HFFc6 (cell line): Measurements from ENCODE around the gene ATP13A3. TPM values are rescaled to one million over a fixed set of nuclear protein-coding genes. Genes with fewer than 3 reads are reported as not detected.

Source experiments
- DNase-seq: peaks from one replicate; pipeline ENCODE4 v3.0.0-alpha.2; 2018
- H3K27ac Mint-ChIP-seq: 2 replicates; pipeline ENCODE4 v1.8.0; 2020; ENCODE audit warnings: mild to moderate bottlenecking, mixed read lengths
- H3K27me3 Mint-ChIP-seq: 2 replicates; pipeline ENCODE4 v1.8.0; 2021; ENCODE audit warnings: mild to moderate bottlenecking, moderate library complexity, mixed read lengths; ENCODE audit not compliant: insufficient read depth
- H3K36me3 Mint-ChIP-seq: 2 replicates; pipeline ENCODE4 v1.8.0; 2021; ENCODE audit warnings: low read depth, mixed read lengths
- H3K4me1 Mint-ChIP-seq: 2 replicates; pipeline ENCODE4 v1.8.0; 2020; ENCODE audit warnings: low read depth, mixed read lengths
- H3K4me3 Mint-ChIP-seq: 2 replicates; pipeline ENCODE4 v1.8.0; 2020; ENCODE audit warnings: mild to moderate bottlenecking, moderate library complexity, mixed read lengths
- H3K9me3 Mint-ChIP-seq: 2 replicates; pipeline ENCODE4 v1.8.0; 2020; ENCODE audit warnings: mild to moderate bottlenecking, mixed read lengths
- CTCF ChIP-seq: fragments of 200-600 bp; sonication (generic); IDR thresholded peaks from 2 replicates; pipeline ENCODE4 v1.5.0; 2021; ENCODE audit warnings: antibody characterized with exemption, mild to moderate bottlenecking
- total RNA-seq, 6 experiments: library from RNA; stranded (reverse); fragmentation: NEBNext Ultra II Directional; extraction: Animal tissue kit (Norgen Biotek cat#: 25700); gene quantifications; 2 replicates in 1 of 6; 3 replicates in 5 of 6; pipeline ENCODE4 v1.2.3, GENCODE V29; 2021

ATP13A3 gene
- total RNA-seq, 6 experiments from 2014 or later = 114 to 123 (median 117) TPM

- Mint-ChIP-seq H3K27me3 (peaks cover 12% of the 10 kb centered on the region), H3K4me3 (no peak overlapping the region), H3K9me3 (no peaks in the 10 kb centered on the region), H3K36me3 (peaks cover 14% of the 10 kb centered on the region), H3K4me1 (peaks cover 19% of the 10 kb centered on the region), H3K27ac (no peak overlapping the region)
- no peak for TF ChIP-seq CTCF
- DNase-seq = no peak
Measured at GRCh38 chr3:194401346-194401745, 85.5 kb downstream of the ATP13A3 start.

GRCh38 chr3:194399874-194400411 is 86.9 kb downstream of the ATP13A3 start:
- Mint-ChIP-seq H3K4me3 (no peak overlapping the region), H3K9me3 (no peaks in the 10 kb centered on the region), H3K27ac (no peak overlapping the region), H3K4me1 (peaks cover 10% of the 10 kb centered on the region), H3K27me3 (peaks cover 21% of the 10 kb centered on the region), H3K36me3 (peaks cover 7% of the 10 kb centered on the region)
- no peak for DNase-seq
- TF ChIP-seq CTCF = no peak

GRCh38 chr3:194399166-194399565 is 87.6 kb downstream of the ATP13A3 start, which contains the start of gene GP5:
Gene GP5, minus strand, starts transcription at chr3:194399266. Its CDS starts 984 bp downstream, at chr3:194398282.
- Mint-ChIP-seq H3K4me1 (peaks cover 4% of the 10 kb centered on the region; the same call in 1 of the 2 replicates), H3K9me3 (no peaks in the 10 kb centered on the region), H3K27me3 (peaks cover 26% of the 10 kb centered on the region), H3K36me3 (no peaks in the 10 kb centered on the region; the same call in 1 of the 2 replicates), H3K4me3 (no peak within 1 kb of the TSS), H3K27ac (no peak within 1 kb of the TSS)
- DNase-seq = no peak
- TF ChIP-seq CTCF = no peak

GRCh38 chr3:194397757-194398312 is 89.0 kb downstream of the ATP13A3 start:
- Mint-ChIP-seq H3K4me3 (no peak overlapping the region), H3K9me3 (no peaks in the 10 kb centered on the region), H3K4me1 (peaks cover 4% of the 10 kb centered on the region; the same call in 1 of the 2 replicates), H3K27me3 (peaks cover 26% of the 10 kb centered on the region), H3K27ac (no peak overlapping the region), H3K36me3 (no peaks in the 10 kb centered on the region)
- no peak for TF ChIP-seq CTCF
- no peak for DNase-seq

- no peaks in the 10 kb centered on the region for H3K9me3 Mint-ChIP-seq
- H3K4me1 Mint-ChIP-seq = peaks cover 4% of the 10 kb centered on the region; the same call in 1 of the 2 replicates
- no peak overlapping the region for H3K27ac Mint-ChIP-seq
- no peak for TF ChIP-seq CTCF
- H3K36me3 Mint-ChIP-seq = no peaks in the 10 kb centered on the region
- peaks cover 26% of the 10 kb centered on the region for H3K27me3 Mint-ChIP-seq
- no peak overlapping the region for H3K4me3 Mint-ChIP-seq
- no peak for DNase-seq
Measured at GRCh38 chr3:194396859-194397756, 89.7 kb downstream of the ATP13A3 start.
